ENCODE results near the gene PCDHGA12.

GRCh38 chr5:141441571-141442170 is 11.4 kb downstream of the PCDHGA12 start:
- TF ChIP-seq CTCF (conservative IDR thresholded peaks at IDR 0.05; ENCODE audit: low read depth, low read length) (no peak), EZH2 (IDR thresholded peaks at IDR 0.05; ENCODE audit: low read length, unreplicated experiment) (no peak), EZH2phosphoT487 (IDR thresholded peaks at IDR 0.05; ENCODE audit: borderline replicate concordance, low read length) (no peak)

Data from PC-3 (cell line).